Activated naive CD8-positive, alpha-beta T cell treated with anti-CD3 and anti-CD28 coated beads, Interleukin-2, amount 50 U/mL, for 24 hours (primary cell): Measurements from ENCODE around the gene CREG2.

Experiments
- ATAC-seq: fragments of 150-1000 bp; cut with Tn5 transposase; one replicate; pipeline ENCODE4 v1.10.0; 2021
- DNase-seq: peaks from one replicate; pipeline ENCODE4 v3.0.0; 2021
- H3K27ac Mint-ChIP-seq: one replicate; pipeline ENCODE4 v1.8.0; 2021; ENCODE audit warnings: mild to moderate bottlenecking, mixed read lengths
- H3K27me3 Mint-ChIP-seq: one replicate; pipeline ENCODE4 v1.8.0; 2021; ENCODE audit warnings: mixed read lengths
- H3K36me3 Mint-ChIP-seq: one replicate; pipeline ENCODE4 v1.8.0; 2021; ENCODE audit warnings: low read depth, mixed read lengths
- H3K4me1 Mint-ChIP-seq: one replicate; pipeline ENCODE4 v1.8.0; 2021; ENCODE audit warnings: mixed read lengths
- H3K4me3 Mint-ChIP-seq: one replicate; pipeline ENCODE4 v1.8.0; 2021; ENCODE audit warnings: mild to moderate bottlenecking, moderate library complexity, mixed read lengths
- H3K9me3 Mint-ChIP-seq: one replicate; pipeline ENCODE4 v1.8.0; 2021; ENCODE audit warnings: mixed read lengths

Gene CREG2

DNA sequence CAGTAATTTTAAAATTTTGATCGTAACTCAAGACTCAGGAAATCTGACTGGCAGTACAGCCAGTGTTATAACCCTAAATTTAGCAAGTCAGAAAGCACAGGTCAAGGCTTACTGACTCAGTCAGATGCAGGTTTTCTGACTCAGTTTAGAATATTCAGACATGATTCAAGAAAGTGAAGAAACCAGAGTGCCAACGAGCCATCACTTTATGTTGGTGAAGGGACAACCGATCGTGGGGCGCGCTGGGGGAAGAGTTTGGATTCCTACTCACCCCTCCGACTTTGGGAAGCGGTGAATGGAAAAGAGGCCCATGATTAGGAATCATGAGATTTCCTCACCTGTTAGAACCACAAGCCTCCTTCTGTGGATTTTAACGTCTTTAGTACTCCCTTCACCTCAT, 79.8 kb downstream of the CREG2 start:
- H3K9me3 Mint-ChIP-seq: no peaks in the 10 kb centered on the region
- H3K4me3 Mint-ChIP-seq: peak overlapping the region; percentile 89
- H3K4me1 Mint-ChIP-seq: peaks cover 86% of the 10 kb centered on the region
- H3K27me3 Mint-ChIP-seq: no peaks in the 10 kb centered on the region
- peaks cover 24% of the 10 kb centered on the region for H3K36me3 Mint-ChIP-seq
- DNase-seq (no peak), ATAC-seq (peak; percentile 6)
- peak overlapping the region; percentile 95 for H3K27ac Mint-ChIP-seq

GRCh38 chr2:101306410-101306809, 80.9 kb downstream of the CREG2 start:
- no peaks in the 10 kb centered on the region for H3K27me3 Mint-ChIP-seq
- H3K4me3 Mint-ChIP-seq: peak overlapping the region; percentile 89
- no peak for DNase-seq
- peak overlapping the region; percentile 95 for H3K27ac Mint-ChIP-seq
- H3K9me3 Mint-ChIP-seq: no peaks in the 10 kb centered on the region
- peaks cover 32% of the 10 kb centered on the region for H3K36me3 Mint-ChIP-seq
- peak; percentile 1 for ATAC-seq
- H3K4me1 Mint-ChIP-seq: peaks cover 87% of the 10 kb centered on the region

GRCh38 chr2:101305492-101306078, 81.7 kb downstream of the CREG2 start:
- no peaks in the 10 kb centered on the region for H3K27me3 Mint-ChIP-seq
- DNase-seq: no peak
- no peaks in the 10 kb centered on the region for H3K9me3 Mint-ChIP-seq
- H3K4me3 Mint-ChIP-seq: peak overlapping the region; percentile 89
- peaks cover 86% of the 10 kb centered on the region for H3K4me1 Mint-ChIP-seq
- peak; percentile 55 for ATAC-seq
- H3K36me3 Mint-ChIP-seq: peaks cover 32% of the 10 kb centered on the region
- H3K27ac Mint-ChIP-seq: peak overlapping the region; percentile 95

DNA sequence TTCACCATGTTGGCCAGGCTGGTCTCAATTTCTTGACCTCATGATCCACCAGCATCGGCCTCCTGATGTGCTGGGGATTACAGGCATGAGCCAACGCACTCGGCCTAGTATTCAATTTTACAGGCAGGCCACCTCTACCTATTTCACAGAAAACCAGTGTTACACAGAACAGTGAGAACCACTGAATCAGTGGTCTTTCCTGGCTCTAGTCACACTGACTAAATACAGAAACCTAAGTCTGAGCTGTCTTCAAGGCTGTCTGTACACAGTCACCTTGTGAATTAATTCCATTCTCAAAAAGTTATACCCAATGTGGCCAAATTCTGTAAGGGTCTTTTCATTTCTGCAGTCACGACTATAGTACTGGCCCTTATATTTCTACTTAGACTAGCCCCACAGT, 82.3 kb downstream of the CREG2 start:
- Mint-ChIP-seq H3K9me3 (no peaks in the 10 kb centered on the region), H3K27me3 (no peaks in the 10 kb centered on the region), H3K4me1 (peaks cover 86% of the 10 kb centered on the region), H3K4me3 (peak overlapping the region; percentile 89), H3K27ac (peak overlapping the region; percentile 95), H3K36me3 (peaks cover 32% of the 10 kb centered on the region)
- DNase-seq (no peak), ATAC-seq (peak; percentile 30)

- H3K4me3 Mint-ChIP-seq: no peak overlapping the region
- DNase-seq (no peak), ATAC-seq (no peak)
- H3K9me3 Mint-ChIP-seq: no peaks in the 10 kb centered on the region
- H3K36me3 Mint-ChIP-seq: peaks cover 32% of the 10 kb centered on the region
- peaks cover 86% of the 10 kb centered on the region for H3K4me1 Mint-ChIP-seq
- H3K27ac Mint-ChIP-seq: no peak overlapping the region
- no peaks in the 10 kb centered on the region for H3K27me3 Mint-ChIP-seq
These were observed 83.6 kb downstream of the CREG2 start for GRCh38 chr2:101303688-101304087.

DNA sequence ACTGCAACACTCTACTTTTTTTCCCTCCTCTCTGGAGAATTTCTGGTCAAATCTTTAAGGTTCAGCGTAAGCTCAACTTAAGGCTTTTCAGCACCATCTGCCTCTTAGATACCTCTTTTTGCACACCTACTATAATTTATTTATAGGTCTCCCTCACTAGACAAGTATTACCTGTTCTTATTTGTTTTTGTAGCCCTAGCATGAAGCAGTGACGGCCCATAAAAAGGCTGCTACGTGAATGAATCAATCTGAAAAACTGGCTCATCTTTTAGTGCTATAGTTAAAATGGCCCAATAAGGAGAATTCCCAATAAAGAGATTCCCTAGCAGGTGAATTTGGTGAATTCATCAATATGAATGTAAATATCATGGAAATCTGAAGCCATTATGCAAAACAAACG, 85.3 kb downstream of the CREG2 start:
- H3K27ac Mint-ChIP-seq: no peak overlapping the region
- no peaks in the 10 kb centered on the region for H3K9me3 Mint-ChIP-seq
- peaks cover 86% of the 10 kb centered on the region for H3K4me1 Mint-ChIP-seq
- H3K36me3 Mint-ChIP-seq: peaks cover 33% of the 10 kb centered on the region
- no peaks in the 10 kb centered on the region for H3K27me3 Mint-ChIP-seq
- DNase-seq (no peak), ATAC-seq (no peak)
- H3K4me3 Mint-ChIP-seq: no peak overlapping the region

DNA sequence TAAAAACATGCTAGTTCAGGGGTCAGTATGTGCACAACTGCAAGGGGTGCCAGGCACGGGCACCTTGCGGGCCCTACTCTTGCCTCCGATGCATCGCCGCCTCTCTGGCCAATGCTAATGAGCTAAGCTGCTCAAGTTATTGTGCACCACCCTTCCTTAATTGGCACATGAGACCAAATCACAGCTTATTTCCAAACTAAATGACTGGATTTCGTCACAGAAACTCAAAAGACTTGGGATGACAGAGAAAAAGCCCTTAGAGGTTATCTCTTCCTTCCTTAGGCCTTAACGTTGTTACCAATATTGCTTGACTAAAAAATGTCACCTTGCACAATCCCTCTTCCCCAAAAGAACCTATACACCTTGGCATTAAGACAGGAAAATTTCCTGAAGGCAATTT, 86.5 kb downstream of the CREG2 start:
- DNase-seq (no peak), ATAC-seq (no peak)
- Mint-ChIP-seq H3K4me1 (peaks cover 82% of the 10 kb centered on the region), H3K4me3 (no peak overlapping the region), H3K36me3 (peaks cover 29% of the 10 kb centered on the region), H3K9me3 (no peaks in the 10 kb centered on the region), H3K27ac (no peak overlapping the region), H3K27me3 (no peaks in the 10 kb centered on the region)

- Mint-ChIP-seq H3K4me1 (peaks cover 76% of the 10 kb centered on the region), H3K36me3 (peaks cover 23% of the 10 kb centered on the region), H3K27ac (peak overlapping the region; percentile 21), H3K9me3 (no peaks in the 10 kb centered on the region), H3K4me3 (no peak overlapping the region), H3K27me3 (no peaks in the 10 kb centered on the region)
- DNase-seq (no peak), ATAC-seq (no peak)
These were observed 87.1 kb downstream of the CREG2 start for GRCh38 chr2:101300164-101300563.

GRCh38 chr2:101299604-101300003, 87.7 kb downstream of the CREG2 start:
- DNase-seq (no peak), ATAC-seq (no peak)
- Mint-ChIP-seq H3K9me3 (no peaks in the 10 kb centered on the region), H3K27ac (peak overlapping the region; percentile 21), H3K4me1 (peaks cover 72% of the 10 kb centered on the region), H3K4me3 (no peak overlapping the region), H3K27me3 (no peaks in the 10 kb centered on the region), H3K36me3 (peaks cover 25% of the 10 kb centered on the region)

DNA sequence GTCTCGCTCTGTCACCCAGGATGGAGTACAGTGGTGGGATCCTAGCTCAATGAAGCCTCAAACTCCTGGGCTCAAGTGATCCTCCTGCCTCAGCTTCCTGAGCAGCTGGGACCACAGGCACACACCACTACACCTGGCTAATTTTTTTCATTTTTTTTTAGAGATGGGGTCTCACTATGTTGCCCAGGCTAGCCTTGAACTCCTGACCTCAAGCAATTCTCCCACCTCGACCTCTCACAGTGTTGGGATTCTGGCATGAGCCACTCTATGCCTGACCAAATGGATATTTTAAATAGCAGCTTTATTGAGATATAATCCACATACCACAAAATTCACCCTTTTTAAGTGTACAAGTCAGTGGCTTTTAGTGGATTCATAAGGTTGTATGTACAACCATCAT, 89.9 kb downstream of the CREG2 start:
- peaks cover 24% of the 10 kb centered on the region for H3K36me3 Mint-ChIP-seq
- peak overlapping the region; percentile 25 for H3K27ac Mint-ChIP-seq
- DNase-seq (no peak), ATAC-seq (no peak)
- no peaks in the 10 kb centered on the region for H3K27me3 Mint-ChIP-seq
- peaks cover 52% of the 10 kb centered on the region for H3K4me1 Mint-ChIP-seq
- H3K4me3 Mint-ChIP-seq: no peak overlapping the region
- no peaks in the 10 kb centered on the region for H3K9me3 Mint-ChIP-seq

DNA sequence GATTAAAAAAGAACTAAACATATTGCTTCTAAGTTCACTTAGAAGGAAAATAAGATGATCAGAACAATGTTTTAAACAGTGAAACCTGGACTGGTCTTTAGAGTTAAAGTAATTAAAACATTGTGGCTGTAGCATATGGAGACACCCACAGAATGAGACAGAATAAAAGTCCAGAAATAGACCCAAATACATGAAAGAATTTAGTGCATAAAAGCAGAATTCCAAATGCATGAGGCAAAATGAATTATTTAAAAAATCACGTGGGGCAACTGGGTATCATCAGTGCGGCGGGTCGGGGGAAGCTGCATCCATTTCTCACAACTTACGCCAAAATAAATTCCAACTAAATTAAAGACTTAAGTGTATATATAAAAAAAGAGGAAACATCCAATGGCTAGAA, 90.9 kb downstream of the CREG2 start:
- Mint-ChIP-seq H3K4me1 (peaks cover 42% of the 10 kb centered on the region), H3K4me3 (no peak overlapping the region), H3K9me3 (no peaks in the 10 kb centered on the region), H3K27ac (no peak overlapping the region), H3K36me3 (peaks cover 24% of the 10 kb centered on the region), H3K27me3 (no peaks in the 10 kb centered on the region)
- DNase-seq (no peak), ATAC-seq (no peak)

GRCh38 chr2:101295895-101296294, 91.4 kb downstream of the CREG2 start:
- H3K27me3 Mint-ChIP-seq: no peaks in the 10 kb centered on the region
- H3K4me3 Mint-ChIP-seq: no peak overlapping the region
- no peaks in the 10 kb centered on the region for H3K9me3 Mint-ChIP-seq
- ATAC-seq: no peak
- peaks cover 24% of the 10 kb centered on the region for H3K36me3 Mint-ChIP-seq
- no peak overlapping the region for H3K27ac Mint-ChIP-seq
- peaks cover 39% of the 10 kb centered on the region for H3K4me1 Mint-ChIP-seq
- DNase-seq: no peak
